OCI-LY1 (cell line): ENCODE data around the gene HDAC11.

Experiments
- CTCF ChIP-seq: fragments of 200-600 bp; sonication (generic), shearing (Covaris generic); IDR thresholded peaks from 2 replicates; pipeline ENCODE4 v1.5.1; 2017; ENCODE audit warnings: mild to moderate bottlenecking, antibody characterized with exemption, low read length, moderate library complexity, mixed read lengths
- EZH2 ChIP-seq: fragments of 200-600 bp; sonication (generic), shearing (Covaris generic); IDR thresholded peaks from 2 replicates; pipeline ENCODE4 v1.8.0; 2017; ENCODE audit warnings: borderline replicate concordance, mixed run types, mild to moderate bottlenecking, antibody characterized with exemption, low read length, moderate library complexity, mixed read lengths

- TF ChIP-seq CTCF (no peak), EZH2 (no peak)
Measured at GRCh38 chr3:13535526-13535875, 55.4 kb downstream of the HDAC11 start.
